Stimulated activated CD8-positive, alpha-beta memory T cell treated with anti-CD3 and anti-CD28 coated beads, Interleukin-12 subunit alpha, Interleukin-12 subunit beta, amount 100 ng/mL, for 24 hours (primary cell): ENCODE results near the gene PPM1J.
A peak's percentile ranks its signal among the peaks of the same experiment; 100 is the strongest.
"Not testable (repeated sequence)": the region's sequence is repeated elsewhere in the genome, so short reads cannot be mapped to it uniquely, and the experiment has no call there.

Experiments used
- DNase-seq: peaks from one replicate; pipeline ENCODE4 v3.0.0-alpha.2; 2020; ENCODE audit errors: extremely low read depth

The PPM1J gene, protein sequence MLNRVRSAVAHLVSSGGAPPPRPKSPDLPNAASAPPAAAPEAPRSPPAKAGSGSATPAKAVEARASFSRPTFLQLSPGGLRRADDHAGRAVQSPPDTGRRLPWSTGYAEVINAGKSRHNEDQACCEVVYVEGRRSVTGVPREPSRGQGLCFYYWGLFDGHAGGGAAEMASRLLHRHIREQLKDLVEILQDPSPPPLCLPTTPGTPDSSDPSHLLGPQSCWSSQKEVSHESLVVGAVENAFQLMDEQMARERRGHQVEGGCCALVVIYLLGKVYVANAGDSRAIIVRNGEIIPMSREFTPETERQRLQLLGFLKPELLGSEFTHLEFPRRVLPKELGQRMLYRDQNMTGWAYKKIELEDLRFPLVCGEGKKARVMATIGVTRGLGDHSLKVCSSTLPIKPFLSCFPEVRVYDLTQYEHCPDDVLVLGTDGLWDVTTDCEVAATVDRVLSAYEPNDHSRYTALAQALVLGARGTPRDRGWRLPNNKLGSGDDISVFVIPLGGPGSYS

DNA sequence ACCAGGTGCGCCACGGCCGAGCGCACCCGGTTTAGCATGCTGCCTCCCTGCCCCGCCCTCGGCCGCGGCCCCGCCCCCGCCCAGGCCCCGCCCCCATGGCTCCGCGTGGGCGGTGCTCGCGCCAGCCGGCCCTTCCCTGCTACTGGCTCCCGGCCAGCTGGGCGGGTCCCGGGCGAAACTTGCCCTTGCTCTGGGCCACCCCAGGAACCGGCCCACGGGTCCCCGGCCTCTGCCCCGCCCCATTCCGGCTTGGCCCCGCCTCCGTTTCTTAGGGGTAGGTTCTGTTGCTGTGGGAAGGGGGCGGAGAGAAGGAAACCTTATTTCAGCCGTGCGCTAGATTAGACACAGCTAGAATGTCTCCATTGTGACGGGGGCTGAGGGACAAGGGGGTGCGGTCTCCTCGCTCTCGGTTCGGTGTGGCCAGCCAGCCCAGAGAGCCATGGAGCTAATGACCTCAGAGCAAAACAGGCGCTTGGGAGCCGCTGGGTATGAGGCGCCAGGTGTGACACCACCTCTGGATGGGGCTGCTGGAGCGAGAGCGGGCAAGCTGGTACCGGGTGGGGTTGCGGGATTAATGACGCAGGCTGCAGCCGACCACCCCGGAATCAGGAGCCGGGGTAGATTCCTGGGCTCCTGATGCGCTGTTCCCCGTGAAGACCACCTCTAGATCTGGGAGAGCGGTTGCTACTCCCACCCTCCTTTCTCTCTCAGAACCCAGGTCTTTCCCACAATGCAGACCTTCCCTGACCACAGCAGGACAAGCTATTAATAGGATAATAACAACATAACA, at the start of gene PPM1J:
PPM1J (minus strand) TSS at position 69 of the 790 bp plus-strand sequence; CDS start at position 38, 31 bp downstream.
- DNase-seq: peak; percentile 83

DNA sequence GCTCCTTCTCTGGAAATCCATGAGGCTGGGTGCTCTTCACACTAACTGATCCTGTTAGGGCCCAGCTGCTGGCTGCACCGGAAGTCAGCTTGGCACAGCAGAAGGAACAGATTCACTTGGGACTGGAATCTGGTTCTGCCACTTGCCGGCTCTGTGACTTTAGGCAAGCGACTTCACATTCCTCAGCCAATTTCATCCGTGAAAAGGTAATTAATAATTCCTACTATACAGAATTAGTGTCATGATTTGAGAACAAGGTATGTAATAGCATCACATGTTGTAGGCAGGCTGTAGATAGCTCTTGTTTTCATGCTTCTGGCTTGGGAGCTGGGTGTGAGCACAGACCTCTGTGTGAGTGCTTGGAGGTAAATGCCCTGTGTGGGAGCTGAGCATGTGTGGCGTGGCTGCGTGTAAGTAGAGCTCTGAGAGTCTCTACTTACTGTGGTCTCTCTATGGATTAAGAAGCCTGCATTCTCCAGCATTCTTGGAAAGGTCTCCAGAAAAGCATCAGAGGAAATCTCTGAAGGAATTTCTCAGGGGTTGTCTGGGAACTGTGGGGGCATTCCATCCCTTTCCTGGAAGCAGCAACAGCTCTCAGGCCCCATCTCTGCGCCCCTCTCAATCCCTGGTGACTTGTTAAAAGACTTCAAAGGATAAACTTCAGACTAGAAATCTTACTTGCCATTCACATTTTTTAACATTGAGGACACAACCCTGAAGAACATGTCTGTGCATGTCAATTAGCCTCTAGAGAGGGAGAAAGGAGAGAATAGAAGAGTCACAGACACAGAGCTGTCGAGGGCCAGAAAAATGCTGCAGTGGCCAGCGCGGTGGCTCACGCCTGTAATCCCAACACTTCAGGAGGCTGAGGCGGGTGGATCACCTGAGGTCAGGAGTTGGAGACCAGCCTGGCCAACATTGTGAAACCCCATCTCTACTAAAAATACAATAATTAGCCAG, 47.7 kb upstream of the PPM1J start:
- DNase-seq: no peak

DNA sequence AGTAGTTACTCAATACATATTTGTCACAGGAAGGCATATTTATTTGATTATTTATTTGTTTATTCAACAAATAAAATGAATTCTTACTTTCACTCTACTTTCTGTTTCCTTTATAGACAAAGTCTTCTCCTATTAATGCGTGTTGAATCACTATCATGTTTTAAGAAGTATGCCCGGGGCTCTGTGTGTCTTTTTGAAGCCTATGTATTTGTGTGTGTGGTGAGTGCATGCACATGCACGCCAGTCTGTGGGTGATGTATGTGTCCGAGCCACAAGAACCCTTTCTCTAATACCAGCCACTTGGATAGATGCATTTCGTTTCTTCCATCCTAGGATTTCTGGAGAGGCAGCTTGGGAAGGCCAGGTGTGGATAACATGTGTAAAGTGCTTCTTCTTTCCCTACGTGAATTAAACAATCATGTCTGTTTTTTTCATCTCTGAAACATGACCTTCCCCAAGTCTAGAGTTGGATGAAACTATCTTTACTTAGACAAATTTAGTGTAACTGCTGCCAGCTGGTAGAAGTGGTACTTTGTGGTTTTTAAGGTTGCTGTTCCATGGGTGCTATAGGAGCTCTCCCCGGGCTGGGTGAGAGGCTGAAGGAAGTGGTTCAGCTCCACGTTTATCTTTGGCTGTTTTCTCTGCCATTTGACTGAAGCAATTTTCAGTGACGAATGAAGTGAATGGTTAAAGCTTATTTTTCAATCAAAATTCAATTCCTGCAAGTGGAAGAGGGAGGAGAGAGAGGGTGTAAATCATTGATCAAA, 46.8 kb upstream of the PPM1J start:
- DNase-seq: no peak

DNA sequence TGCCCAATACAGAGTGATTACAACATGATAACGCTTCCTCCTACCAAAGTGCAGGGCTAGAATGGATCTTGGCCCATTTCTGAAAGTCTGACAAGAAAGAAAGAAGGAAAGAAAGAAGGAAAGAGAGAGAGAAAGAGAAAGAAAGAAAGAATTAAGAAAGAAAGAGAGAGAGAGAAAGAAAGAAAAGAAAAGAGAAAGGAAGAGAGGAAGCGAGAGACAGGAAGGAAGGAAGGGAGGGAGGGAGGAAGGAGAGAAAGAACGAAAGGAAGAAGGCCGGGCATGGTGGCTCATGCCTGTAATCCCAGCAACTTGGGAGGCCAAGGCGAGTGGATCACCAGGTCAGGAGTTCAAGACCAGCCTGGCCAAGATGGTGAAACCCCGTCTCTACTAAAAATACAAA, 44.1 kb upstream of the PPM1J start:
- DNase-seq: no peak

DNA sequence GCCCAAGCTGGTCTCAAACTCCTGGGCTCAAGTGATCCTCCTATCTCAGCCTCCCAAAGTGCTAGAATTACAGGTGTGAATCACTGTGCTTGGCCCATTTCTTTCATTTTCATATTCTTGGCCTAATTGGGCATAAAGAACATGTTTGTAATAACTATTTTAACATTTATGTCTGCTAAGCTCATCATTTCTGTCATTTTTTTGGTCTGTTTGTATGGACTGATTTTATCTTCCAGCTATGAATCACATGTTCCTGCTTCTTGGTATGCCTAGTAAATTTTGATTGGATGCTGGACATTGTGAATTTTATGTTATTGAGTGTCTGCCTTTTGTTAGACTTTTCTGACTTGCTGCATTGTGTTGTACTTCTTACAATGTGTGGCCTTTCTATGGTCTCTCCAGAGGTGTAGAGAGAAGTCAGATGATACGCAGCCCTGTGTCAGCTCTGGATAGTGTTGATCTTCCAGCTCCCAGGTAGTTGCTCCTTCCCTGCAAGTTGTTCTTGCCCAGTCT, 39.0 kb upstream of the PPM1J start:
- no peak for DNase-seq

DNA sequence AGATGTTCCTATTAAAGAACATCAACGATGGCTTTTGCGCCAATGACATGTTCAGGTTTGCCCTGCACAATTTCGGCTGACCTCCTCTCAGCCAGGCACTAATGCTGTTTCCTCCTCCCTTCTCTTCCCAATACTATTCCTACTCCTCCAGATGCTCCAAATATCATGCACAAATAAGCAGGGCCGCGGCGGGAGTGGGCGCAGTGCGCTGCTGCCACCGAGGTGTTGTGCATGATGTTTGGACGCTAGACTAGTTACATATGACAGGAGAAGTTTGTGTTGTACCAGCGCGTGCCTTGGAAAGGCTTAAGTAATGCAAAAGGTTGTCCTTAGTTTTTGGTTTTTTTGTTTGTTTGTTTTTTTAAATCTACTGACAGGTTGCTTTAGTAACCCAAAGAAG, 33.3 kb upstream of the PPM1J start:
- no peak for DNase-seq

DNA sequence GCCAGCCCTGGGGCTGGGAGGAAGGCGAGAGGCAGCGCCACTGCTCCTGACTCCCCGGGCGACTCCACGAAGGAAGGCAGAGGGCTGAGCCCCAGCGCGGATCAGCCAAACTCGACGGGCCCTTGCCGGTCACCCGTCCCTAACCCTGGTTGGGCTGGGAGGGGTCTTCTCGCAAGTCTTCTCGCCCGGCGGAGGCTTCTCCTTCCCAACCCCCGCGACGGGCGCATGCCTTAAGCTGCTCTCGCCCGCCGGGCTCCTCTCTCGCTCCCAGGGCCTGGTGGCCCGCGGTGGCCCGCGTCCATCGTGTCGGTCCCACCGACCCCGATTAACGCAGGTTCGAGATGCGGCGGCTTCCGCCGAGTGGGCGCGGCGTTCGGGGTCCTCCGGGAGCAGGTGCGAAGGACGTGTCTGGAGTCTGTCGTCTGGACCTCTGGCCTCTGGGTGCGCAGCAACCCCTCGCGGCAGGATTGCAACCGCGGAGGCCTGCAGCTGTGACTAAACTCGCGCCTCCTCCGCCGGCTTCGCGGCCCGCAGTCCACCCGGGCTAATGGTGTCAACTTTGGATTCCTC, 29.0 kb upstream of the PPM1J start:
- no peak for DNase-seq

DNA sequence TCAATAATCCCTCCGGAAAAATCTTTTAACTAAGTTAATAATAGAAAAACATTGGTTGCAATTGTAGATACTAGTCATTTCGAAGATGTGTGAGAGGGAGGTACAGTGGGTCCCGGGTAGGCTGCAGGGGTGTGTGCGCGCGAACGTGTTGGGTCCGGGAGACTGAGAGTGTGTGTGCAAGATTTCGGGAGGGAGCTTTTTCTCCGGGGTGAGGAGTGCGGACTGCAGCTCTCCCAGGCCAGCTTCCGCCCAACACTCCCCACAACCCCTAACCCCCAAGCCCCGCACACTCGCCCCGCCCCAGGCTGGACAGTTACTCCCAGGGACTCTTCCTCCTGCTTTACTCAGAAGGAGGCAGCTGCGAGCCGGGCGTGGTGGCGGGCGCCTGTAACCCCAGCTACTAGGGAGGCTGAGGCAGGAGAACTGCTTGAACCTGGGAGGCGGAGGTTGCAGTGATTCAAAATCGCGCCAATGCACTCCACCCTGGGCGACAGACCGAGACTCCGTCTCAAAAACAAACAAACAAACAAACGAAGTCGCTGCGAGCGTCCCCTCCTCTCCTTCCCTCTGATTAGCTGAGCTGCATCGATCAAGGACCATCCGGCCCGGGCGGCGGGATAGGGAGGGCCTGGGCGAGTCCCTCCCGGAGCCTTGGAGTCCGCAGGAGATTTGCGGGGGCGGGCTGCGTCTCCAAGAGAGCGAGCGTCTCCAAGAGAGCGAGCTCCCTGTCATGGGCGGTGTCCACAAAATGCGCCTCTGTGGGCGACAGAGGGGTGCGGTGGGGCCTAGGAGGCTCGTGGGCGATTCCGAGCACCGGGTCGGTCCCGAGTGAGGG, 28.3 kb upstream of the PPM1J start:
- DNase-seq: no peak

DNA sequence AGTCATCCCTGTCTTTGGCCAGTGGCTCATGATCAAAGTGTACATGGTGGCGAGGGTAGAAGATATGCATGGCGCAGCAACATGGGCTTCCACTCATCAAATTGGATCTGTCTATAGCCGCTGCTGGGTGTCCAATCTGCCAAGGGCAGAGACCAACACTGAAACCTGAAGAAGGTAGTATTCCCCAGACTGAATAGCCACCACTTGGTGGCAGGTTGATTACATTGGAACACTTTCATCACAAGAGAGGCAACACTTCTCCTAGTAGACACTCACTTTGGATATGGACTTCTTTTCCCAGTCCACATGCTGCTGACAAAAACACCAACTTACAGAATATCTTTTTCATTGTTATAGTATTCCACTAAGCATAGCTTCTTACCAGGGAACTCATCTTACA, 22.4 kb upstream of the PPM1J start:
- DNase-seq: no peak

DNA sequence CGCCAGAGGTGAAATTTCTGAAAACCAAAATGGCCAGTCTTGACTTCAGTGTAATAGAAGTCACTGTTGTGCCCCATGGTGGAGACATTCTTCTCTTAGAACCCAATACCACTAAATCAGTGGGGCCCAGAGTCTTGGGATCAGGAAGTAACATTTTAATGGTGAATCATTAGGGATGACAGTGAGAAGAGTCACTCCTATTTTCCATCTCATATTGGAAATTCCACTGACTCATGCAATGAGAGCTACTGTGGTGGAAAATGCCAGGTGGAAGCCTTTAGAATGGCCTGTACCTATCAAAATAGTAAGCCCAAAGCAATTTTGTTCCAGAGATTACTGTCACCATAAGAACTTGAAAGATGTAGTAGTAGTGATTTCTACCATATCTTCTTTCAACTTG, 20.6 kb upstream of the PPM1J start:
- DNase-seq: no peak

DNA sequence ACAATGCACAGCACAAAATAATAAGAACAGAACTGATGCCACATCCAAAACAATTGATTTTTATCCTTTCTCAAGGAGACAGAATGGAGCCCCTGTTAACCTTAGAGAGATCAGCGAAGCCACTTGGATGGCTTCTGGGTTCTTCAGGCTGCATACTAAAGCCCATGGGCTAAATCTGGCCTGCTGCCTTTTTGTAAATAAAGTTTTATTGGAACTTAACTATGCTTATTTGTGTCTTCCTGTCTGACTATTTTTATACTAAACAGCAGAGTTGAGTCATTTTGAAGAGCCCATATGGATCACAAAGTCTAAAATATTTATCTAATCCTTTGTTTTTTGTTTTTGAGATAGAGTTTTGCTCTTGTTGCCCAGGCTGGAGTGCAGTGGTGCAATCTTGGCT, 16.3 kb upstream of the PPM1J start:
- no peak for DNase-seq

DNA sequence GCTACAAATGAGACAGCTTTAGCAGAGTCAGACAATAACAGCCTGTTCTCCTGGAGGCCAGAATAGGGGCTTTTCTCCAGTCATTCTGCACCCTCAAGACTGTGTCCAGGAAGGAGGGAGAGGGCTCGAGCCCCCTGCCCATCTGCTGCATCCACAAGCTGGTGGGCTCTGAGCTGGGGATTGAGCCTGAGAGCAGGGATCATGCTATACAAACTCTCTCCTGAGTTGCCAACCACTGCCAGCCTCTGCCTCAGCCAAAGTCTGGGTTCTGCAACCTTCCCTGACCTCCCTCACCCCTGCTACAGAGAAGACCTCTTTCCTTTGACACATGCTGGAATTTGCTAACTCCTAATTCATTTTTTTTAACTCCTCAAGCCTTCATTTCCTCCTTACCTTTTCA, 14.8 kb upstream of the PPM1J start:
- DNase-seq: no peak

DNA sequence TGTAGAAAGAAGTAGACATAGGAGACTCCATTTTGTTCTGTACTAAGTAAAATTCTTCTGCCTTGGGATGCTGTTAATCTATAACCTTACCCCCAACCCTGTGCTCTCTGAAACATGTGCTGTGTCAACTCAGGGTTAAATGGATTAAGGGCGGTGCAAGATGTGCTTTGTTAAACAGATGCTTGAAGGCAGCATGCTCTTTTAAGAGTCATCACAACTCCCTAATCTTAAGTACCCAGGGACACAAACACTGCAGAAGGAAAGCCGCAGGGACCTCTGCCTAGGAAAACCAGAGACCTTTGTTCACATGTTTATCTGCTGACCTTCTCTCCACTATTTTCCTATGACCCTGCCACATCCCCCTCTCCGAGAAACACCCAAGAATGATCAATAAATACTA, 13.9 kb upstream of the PPM1J start:
- not testable (repeated sequence) for DNase-seq

DNA sequence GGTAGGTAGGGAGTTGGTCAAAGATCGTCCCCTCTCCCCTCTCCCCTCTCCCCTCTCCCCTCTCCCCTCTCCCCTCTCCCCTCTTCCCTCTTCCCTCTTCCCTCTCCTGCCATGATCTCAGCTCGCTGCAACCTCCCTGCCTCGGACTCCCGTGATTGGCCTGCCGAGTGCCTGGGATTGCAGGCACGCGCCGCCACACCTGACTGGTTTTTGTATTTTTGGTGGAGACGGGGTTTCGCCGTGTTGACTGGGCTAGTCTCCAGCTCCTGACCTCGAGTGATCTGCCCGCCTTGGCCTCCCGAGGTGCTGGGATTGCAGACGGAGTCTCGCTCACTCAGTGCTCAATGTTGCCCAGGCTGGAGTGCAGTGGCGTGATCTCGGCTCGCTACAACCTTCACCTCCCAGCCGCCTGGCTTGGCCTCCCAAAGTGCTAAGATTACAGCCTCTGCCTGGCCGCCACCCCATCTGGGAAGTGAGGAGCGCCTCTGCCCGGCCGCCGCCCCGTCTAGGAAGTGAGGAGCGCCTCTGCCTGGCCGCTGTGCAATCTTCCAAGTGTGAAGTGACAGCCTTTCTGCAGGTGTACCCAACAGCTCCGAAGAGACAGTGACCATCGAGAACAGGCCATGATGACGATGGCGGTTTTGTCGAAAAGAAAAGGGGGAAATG, 13.3 kb upstream of the PPM1J start:
- DNase-seq: not testable (repeated sequence)

DNA sequence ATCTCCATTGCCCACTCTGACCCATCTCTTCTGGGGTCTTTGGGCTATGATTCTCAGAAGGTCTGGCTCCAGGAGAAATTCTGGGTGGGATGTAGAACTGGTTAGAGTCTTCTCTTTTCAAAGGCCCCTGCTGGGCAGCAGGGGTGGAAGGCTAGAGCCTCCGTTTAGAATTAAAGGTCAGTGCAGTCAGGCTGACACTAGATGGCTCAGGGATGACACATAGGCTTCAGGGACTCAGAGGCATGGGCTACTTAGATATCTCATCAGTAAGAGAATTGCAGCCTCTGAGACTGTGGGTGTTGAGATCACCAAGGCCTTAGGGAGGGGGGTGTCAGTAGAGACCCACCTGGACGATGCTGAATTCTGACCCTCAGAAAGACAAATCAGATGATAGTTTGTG, 12.6 kb upstream of the PPM1J start:
- DNase-seq: no peak

DNA sequence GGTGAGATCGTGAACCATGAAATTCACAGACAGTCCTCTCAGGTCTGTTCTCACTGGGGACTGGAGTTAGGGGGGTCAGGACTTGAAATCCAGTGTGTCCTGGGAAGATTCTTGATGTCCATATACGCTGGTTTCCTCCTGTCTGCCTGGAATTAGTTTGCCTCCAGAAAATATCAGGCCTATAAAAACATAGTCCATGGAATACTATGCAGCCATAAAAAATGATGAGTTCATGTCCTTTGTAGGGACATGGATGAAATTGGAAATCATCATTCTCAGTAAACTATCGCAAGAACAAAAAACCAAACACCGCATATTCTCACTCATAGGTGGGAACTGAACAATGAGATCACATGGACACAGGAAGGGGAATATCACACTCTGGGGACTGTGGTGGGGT, 9.1 kb upstream of the PPM1J start:
- DNase-seq: not testable (repeated sequence)

DNA sequence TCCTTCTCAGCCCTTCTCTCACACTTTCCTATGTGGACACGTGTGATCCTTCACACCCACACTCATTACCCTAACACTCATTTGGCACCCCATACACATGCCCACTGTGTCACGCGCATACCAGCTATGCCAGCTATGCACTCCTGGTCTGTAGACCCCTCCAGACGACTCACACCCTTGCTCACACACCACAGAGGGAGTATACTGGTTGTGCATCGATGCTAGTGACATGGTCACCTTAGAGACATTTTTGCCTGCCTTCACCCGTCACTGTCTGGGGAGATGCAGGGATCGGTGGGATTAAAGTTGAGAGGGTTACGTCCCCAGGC, 8.3 kb upstream of the PPM1J start:
- DNase-seq: no peak

DNA sequence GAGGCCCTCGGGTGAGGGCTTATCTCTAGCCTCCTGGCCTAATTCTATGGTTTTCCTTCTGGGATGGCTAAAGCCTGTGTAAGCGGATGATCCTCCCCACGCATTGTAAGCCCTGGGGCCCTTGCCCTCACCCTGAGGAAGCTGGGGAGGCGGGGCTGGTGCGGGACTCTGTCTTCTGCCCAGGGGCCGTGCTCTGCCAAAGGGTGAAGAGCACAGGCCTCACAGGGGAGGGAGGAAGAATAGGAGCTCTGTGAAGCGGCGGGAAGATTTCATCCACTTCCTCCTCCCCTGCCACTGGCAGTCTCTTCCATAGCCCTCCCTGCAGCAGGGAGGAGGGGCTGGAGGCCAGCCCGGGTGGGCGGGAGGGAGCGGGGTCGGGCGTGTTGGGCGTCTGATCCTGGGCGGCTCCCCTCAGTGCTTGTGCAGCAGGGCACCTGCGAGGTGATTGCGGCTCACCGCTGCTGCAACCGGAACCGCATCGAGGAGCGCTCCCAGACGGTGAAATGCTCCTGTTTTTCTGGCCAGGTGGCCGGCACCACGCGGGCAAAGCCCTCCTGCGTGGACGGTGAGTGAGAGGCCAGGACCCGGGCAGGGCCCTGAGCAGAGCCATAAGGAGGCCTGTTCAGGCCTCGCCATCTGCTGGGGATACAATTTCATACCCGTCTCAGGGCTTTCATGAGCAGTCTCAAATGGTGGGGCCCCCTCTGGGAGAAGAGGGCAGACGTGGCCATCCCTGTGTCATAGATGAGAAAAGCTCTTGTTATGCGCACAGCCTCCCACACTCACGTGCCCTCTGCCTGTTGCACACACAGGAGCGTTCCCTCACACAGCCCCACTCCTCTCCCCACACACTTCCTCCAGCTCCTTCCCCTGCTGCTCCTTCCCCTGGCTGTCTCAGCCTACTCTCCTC, 7.7 kb upstream of the PPM1J start:
- no peak for DNase-seq
